ENCODE data around the gene IGHMBP2. TPM values are rescaled to one million over a fixed set of nuclear protein-coding genes. Genes with fewer than 3 reads are reported as not detected.
"Not testable (repeated sequence)": the region's sequence is repeated elsewhere in the genome, so short reads cannot be mapped to it uniquely, and the experiment has no call there.

Gene IGHMBP2
- total RNA-seq, 3 donors from 2014 or later (not counting 1 experiment from before 2014, with no cell fraction given): 31.5 to 52.3 (median 48.5) TPM

GRCh38 chr11:68970921-68971636 is 67.4 kb downstream of the IGHMBP2 start:
- no peak overlapping the region for H3K27ac Mint-ChIP-seq
- DNase-seq (no peak), ATAC-seq (no peak)
- peaks cover 0 to 7% of the 10 kb centered on the region in 2 donors for H3K27me3 Mint-ChIP-seq (ENCODE audit: low read depth in 2 of 2)
- no peak for TF ChIP-seq CTCF (IDR thresholded peaks at IDR 0.05)
- intact Hi-C loops (cut with micrococcal nuclease): no loop called here
- Histone ChIP-seq H3K4me3 (ENCODE audit: low read length) (no peak overlapping the region), H3K27me3 (ENCODE audit: control insufficient read depth, insufficient read depth, low read length) (no peaks in the 10 kb centered on the region), H3K4me1 (ENCODE audit: control insufficient read depth, insufficient read depth, low read length) (no peaks in the 10 kb centered on the region), H3K27ac (ENCODE audit: low read length) (no peak overlapping the region), H3K9me3 (ENCODE audit: control insufficient read depth, insufficient read depth, low read length) (no peaks in the 10 kb centered on the region), H3K36me3 (ENCODE audit: control insufficient read depth, insufficient read depth, low read length) (no peaks in the 10 kb centered on the region)
- no peak overlapping the region for H3K4me3 Mint-ChIP-seq
- no peaks in the 10 kb centered on the region for H3K36me3 Mint-ChIP-seq
- H3K9me3 Mint-ChIP-seq: no peaks in the 10 kb centered on the region
- WGBS (ENCODE audit: insufficient coverage): 89% methylated on average over 8 of the region's 8 CpGs
- no peaks in the 10 kb centered on the region for H3K4me1 Mint-ChIP-seq

- Mint-ChIP-seq H3K9me3 (no peaks in the 10 kb centered on the region), H3K27me3 (ENCODE audit: low read depth in 2 of 2) (peaks cover 0 to 3% of the 10 kb centered on the region in 2 donors), H3K4me1 (no peaks in the 10 kb centered on the region), H3K4me3 (no peak overlapping the region), H3K36me3 (no peaks in the 10 kb centered on the region), H3K27ac (no peak overlapping the region)
- Histone ChIP-seq H3K36me3 (ENCODE audit: control insufficient read depth, insufficient read depth, low read length) (no peaks in the 10 kb centered on the region), H3K27ac (ENCODE audit: low read length) (no peak overlapping the region), H3K4me3 (ENCODE audit: low read length) (no peak overlapping the region), H3K4me1 (ENCODE audit: control insufficient read depth, insufficient read depth, low read length) (no peaks in the 10 kb centered on the region), H3K9me3 (ENCODE audit: control insufficient read depth, insufficient read depth, low read length) (no peaks in the 10 kb centered on the region), H3K27me3 (ENCODE audit: control insufficient read depth, insufficient read depth, low read length) (no peaks in the 10 kb centered on the region)
- TF ChIP-seq CTCF (IDR thresholded peaks at IDR 0.05): no peak
- ATAC-seq (no peak), DNase-seq (no peak)
- intact Hi-C loops (cut with micrococcal nuclease): no loop called here
- WGBS (ENCODE audit: insufficient coverage): 86% methylated on average over 4 of the region's 4 CpGs
Observed at GRCh38 chr11:68973219-68973618, 69.5 kb downstream of the IGHMBP2 start.

GRCh38 chr11:68973706-68974105 is 70.0 kb downstream of the IGHMBP2 start:
- H3K4me3 Mint-ChIP-seq; ATAC-seq; H3K36me3 ChIP-seq (ENCODE audit: control insufficient read depth, insufficient read depth, low read length); H3K4me1 Mint-ChIP-seq; H3K27ac ChIP-seq (ENCODE audit: low read length); H3K9me3 Mint-ChIP-seq; DNase-seq; H3K27ac Mint-ChIP-seq; H3K27me3 Mint-ChIP-seq (ENCODE audit: low read depth in 2 of 2); H3K9me3 ChIP-seq (ENCODE audit: control insufficient read depth, insufficient read depth, low read length); intact Hi-C loops (cut with micrococcal nuclease); H3K4me1 ChIP-seq (ENCODE audit: control insufficient read depth, insufficient read depth, low read length); H3K36me3 Mint-ChIP-seq; H3K4me3 ChIP-seq (ENCODE audit: low read length); H3K27me3 ChIP-seq (ENCODE audit: control insufficient read depth, insufficient read depth, low read length): not testable (repeated sequence)
- WGBS (ENCODE audit: insufficient coverage): 82% methylated on average over 10 of the region's 12 CpGs

- Histone ChIP-seq H3K4me1 (ENCODE audit: control insufficient read depth, insufficient read depth, low read length) (no peaks in the 10 kb centered on the region), H3K9me3 (ENCODE audit: control insufficient read depth, insufficient read depth, low read length) (no peaks in the 10 kb centered on the region), H3K36me3 (ENCODE audit: control insufficient read depth, insufficient read depth, low read length) (no peaks in the 10 kb centered on the region), H3K27ac (ENCODE audit: low read length) (no peak overlapping the region), H3K27me3 (ENCODE audit: control insufficient read depth, insufficient read depth, low read length) (no peaks in the 10 kb centered on the region), H3K4me3 (ENCODE audit: low read length) (no peak overlapping the region)
- Mint-ChIP-seq H3K9me3 (no peaks in the 10 kb centered on the region), H3K4me3 (no peak overlapping the region), H3K4me1 (no peaks in the 10 kb centered on the region), H3K36me3 (no peaks in the 10 kb centered on the region), H3K27ac (no peak overlapping the region), H3K27me3 (ENCODE audit: low read depth in 2 of 2) (peaks cover 0 to 2% of the 10 kb centered on the region in 2 donors)
- intact Hi-C loops (cut with micrococcal nuclease): no loop called here
- peak in 2 of 3 donors; percentile 67 for ATAC-seq
- no peak for TF ChIP-seq CTCF (IDR thresholded peaks at IDR 0.05)
- WGBS (ENCODE audit: insufficient coverage): 92% methylated on average over 23 of the region's 23 CpGs
- peak in 1 of 2 donors; percentile 35 for DNase-seq
Observed at GRCh38 chr11:68974421-68975194, 70.9 kb downstream of the IGHMBP2 start.

Data from natural killer cell (primary cell).